GM18520 (cell line): Measurements from ENCODE around the gene PGA3.
"Not testable (repeated sequence)": the region's sequence is repeated elsewhere in the genome, so short reads cannot be mapped to it uniquely, and the experiment has no call there.

Source experiments
- ATAC-seq: cut with Tn5 transposase; IDR thresholded peaks from one replicate; pipeline ENCODE4 v1.9.1; 2021; ENCODE audit not compliant: unreplicated experiment

PGA3 gene

DNA sequence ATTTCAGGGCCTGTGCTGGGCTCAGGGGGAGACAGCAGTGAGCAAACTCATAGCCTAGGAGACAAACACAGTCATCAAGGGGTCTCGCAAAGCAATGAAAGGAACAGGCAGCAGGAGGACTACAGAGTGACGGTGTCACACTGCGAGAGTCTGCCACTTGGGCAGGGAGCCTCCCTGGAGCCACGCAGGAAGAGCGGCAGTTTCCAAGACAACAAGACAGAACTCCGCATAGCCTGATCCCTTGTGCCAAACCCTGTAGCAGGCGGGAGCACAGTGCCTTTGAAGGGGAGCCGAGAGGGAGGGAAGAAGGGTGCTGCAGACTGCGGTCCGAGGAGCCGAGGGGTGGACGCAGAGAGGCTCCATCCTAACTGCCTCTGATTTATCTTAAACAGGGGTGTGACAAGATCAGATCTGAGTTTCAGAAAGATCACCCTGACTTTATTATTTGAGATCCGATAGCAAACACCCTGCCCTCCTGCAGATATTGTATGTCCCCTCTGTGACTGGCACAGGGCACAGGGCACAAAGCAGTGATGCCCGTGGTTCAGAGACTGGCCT, 1.3 kb downstream of the PGA3 start:
- not testable (repeated sequence) for ATAC-seq

DNA sequence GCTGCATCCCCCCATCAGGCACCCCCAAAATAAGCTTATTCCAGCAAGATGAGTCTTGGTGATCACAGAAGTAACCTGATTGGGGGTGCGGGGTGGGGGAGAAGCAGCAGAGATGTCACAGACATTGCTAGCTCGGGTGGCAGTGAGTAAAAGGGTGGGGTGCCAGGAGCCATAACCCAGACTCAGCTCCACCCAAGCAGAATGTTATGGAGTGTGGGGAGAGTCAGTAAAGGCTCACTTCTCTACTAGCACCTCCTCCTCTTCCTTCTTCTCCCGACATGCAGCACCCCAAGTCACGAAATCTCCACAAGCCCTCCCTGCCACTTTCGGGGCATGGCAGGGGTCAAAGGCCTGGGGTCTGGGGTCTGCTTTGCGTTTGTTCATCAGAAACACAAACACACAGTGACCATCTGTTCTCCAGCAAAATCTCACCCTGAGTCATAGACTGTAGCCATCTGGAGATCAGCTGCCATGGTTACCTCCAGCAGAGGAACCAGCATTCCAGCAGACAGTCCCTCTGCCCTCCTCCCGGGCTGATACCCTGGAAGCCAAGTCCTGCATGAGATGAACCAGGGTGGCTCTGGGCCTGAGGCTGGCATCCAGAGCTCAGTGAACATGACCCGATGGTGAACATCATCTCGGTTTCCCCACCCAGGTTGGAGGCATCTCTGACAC, 4.5 kb downstream of the PGA3 start:
- not testable (repeated sequence) for ATAC-seq

DNA sequence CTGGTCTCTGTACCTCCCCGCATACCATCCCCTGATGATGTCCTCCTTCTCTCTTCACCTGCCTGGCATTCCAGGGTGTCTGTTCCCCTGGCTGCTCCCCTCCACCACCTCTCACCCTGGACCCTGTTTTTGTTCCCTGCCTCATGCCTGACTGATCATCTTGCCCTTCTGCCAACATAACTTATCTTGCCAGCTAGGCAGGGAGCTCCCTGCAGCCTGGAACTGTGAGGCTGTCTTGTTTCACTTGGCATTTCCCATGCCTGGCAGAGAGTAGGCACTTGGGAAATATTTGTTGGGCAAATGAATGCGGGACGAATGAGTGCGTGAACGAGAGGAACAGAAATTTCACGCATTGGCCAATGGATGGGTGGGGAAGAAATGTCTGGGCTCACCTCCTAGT, 7.3 kb downstream of the PGA3 start:
- not testable (repeated sequence) for ATAC-seq

DNA sequence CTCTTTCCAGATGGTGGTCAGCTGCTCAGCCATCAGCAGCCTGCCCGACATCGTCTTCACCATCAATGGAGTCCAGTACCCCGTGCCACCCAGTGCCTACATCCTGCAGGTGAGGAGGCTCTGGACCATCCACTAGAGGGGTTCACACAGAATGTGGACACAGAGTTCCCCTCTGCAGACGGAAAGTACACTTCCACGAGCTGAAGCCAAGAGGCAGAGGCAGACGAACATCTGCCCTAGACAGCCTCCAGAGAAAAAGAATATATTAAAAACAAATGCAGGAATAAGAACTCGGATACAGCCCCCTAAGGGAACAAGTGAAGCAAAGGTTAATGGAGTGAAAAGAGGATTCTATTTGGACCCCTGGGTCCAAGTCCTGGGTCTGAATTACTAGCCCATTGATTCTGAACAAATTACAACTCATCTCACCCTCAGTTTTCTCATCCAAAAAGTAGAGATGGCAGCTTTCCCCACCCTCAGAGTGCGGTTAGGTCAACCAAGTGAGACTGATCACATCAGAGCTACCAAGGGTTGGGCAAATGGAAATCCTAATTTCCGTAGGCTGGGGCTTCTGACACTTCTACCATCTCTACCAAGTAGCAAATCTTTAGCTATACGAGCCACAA, 8.1 kb downstream of the PGA3 start:
- ATAC-seq = not testable (repeated sequence)

DNA sequence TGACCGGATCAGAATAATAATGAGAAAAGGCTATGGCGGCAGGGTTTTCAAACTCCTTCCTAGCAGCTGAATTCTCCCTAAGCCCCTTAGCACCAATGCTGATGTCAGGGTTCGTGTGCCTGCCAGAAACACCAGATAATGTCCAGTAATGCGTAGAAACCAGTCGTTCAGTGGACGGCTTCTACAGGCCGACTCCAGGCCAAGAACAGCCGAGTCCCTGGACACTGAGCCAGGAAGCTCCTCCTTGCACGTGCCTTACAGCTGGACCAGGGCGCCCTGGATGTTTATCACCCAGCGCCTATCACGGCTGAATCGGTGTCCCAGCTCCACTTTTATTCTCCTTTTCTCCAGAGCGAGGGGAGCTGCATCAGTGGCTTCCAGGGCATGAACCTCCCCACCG, 8.9 kb downstream of the PGA3 start:
- ATAC-seq = not testable (repeated sequence)

DNA sequence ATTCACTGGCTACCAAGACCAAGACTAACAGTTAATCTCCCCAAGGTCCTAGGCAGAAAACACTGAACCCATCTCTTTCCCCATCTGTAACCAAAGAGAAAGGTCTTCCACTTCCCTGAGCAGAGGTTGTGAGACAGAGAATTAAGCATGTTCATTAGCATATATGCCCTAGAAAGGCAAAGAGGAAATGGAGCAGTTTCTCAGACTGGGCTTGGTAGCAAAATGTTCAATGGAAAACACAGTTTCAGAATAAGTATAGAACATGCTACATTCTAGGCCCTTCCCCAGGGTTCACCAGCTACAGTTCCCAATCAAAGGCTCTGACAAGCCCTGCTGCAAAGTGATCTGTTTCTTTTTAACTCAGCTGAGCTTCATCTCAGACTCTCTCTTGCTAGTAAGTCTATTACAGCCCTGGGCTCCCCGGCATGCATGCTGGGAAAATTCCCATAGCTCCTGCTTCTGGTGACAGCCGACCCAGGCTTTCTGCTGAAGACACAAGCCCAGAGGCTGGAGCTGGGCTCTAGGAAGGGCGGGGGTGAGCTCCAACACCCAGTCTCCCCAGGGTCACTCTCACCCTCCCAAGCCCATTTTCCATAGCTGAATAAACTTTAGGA, 10.5 kb downstream of the PGA3 start:
- not testable (repeated sequence) for ATAC-seq

DNA sequence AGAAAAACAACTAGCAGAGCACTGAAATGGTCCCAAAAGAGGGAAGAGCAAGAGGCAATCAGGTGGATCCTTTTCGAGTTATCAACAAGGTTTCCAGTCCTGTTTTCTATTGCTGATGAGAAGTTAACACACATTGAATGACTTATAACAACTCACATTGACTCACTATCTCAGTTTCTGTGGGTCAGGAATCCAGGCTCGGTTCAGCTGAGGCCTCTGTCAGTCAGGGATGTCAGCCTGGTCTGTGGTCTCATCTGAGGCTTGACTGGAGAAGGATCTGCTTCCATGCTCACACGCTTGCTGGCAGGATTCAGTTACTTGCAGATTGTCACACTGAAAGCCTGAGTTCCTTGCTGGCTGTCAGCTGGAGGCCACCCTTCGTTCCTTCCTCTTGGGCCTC, 15.0 kb downstream of the PGA3 start:
- not testable (repeated sequence) for ATAC-seq

DNA sequence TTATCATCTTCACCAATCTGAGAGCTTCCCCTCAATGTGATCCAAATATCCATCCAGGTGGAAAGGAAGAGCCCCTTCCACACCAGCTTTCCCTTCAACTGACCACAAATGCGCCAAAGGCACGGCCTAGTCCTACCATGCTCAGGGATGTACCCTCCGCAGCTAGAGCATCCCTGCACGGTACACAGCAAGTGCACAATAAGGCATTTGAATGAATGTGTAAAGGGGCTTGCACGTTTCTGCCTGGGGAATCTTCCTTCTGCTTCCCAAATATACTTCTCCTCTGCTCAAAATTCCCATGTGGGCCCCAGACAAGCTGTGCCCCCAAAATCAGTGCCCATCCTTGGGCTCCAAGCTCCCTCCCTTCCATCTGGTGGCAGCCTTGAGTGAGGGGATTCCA, 15.7 kb downstream of the PGA3 start:
- ATAC-seq = not testable (repeated sequence)

DNA sequence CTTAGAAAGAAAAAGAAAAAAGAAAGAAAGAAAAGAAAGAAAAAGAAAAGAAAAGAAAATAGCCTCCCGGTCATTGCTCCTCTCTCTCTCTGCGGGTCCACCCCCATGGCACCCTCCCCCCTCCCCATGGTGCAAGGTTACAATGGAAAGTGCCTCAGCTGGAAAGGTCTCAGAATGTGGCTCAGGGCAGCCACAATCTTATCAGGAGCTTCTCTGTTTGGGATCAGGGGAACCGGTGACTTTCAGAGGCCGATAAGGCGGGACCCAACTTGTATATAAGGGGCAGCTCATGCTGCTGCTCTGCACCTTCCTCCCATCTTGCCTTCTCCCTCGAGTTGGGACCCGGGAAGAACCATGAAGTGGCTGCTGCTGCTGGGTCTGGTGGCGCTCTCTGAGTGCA, 18.7 kb downstream of the PGA3 start, which contains the start of gene PGA4:
Gene PGA4, plus strand, starts transcription at position 301 of the 400 bp plus-strand sequence. Its CDS starts 54 bp downstream, at position 355.
- ATAC-seq = not testable (repeated sequence)

DNA sequence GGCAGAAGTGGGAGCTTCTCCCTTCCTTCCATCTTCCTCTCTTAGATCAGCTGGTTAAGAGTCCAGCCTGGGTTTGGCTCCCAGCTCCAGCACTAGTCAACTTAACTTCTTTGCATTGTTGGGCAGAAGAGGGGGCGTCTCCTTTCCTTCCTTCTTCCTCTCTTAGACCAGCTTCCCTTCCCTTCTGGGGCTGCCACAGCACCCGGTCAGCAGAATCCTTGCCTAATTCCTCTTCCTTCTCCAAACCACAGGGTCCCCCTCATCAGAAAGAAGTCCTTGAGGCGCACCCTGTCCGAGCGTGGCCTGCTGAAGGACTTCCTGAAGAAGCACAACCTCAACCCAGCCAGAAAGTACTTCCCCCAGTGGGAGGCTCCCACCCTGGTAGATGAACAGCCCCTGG, 19.4 kb downstream of the PGA3 start:
- not testable (repeated sequence) for ATAC-seq

DNA sequence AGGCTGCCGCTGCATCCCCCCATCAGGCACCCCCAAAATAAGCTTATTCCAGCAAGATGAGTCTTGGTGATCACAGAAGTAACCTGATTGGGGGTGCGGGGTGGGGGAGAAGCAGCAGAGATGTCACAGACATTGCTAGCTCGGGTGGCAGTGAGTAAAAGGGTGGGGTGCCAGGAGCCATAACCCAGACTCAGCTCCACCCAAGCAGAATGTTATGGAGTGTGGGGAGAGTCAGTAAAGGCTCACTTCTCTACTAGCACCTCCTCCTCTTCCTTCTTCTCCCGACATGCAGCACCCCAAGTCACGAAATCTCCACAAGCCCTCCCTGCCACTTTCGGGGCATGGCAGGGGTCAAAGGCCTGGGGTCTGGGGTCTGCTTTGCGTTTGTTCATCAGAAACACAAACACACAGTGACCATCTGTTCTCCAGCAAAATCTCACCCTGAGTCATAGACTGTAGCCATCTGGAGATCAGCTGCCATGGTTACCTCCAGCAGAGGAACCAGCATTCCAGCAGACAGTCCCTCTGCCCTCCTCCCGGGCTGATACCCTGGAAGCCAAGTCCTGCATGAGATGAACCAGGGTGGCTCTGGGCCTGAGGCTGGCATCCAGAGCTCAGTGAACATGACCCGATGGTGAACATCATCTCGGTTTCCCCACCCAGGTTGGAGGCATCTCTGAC, 23.3 kb downstream of the PGA3 start:
- ATAC-seq = not testable (repeated sequence)

DNA sequence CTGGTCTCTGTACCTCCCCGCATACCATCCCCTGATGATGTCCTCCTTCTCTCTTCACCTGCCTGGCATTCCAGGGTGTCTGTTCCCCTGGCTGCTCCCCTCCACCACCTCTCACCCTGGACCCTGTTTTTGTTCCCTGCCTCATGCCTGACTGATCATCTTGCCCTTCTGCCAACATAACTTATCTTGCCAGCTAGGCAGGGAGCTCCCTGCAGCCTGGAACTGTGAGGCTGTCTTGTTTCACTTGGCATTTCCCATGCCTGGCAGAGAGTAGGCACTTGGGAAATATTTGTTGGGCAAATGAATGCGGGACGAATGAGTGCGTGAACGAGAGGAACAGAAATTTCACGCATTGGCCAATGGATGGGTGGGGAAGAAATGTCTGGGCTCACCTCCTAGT, 26.1 kb downstream of the PGA3 start:
- ATAC-seq = not testable (repeated sequence)

DNA sequence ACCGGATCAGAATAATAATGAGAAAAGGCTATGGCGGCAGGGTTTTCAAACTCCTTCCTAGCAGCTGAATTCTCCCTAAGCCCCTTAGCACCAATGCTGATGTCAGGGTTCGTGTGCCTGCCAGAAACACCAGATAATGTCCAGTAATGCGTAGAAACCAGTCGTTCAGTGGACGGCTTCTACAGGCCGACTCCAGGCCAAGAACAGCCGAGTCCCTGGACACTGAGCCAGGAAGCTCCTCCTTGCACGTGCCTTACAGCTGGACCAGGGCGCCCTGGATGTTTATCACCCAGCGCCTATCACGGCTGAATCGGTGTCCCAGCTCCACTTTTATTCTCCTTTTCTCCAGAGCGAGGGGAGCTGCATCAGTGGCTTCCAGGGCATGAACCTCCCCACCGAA, 27.7 kb downstream of the PGA3 start:
- ATAC-seq = not testable (repeated sequence)

DNA sequence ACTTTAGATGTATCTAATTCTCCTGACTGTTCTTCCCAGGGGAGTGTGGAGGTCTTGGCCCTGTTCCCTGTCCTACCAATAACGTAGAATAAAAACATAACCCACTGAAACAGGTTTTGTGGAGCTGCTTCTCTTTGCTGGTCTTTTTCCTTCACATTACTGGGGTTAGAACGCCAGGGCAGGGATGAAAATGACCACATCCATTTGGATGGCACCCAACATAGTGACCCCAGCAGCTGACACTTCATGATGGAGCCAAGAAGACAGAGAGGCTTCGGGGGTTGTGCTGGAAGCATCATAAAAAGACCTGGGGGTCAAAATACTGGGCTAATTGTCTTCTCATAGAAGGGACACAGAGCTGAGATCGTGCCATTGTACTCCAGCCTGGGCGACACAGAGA, 28.3 kb downstream of the PGA3 start:
- ATAC-seq = not testable (repeated sequence)

DNA sequence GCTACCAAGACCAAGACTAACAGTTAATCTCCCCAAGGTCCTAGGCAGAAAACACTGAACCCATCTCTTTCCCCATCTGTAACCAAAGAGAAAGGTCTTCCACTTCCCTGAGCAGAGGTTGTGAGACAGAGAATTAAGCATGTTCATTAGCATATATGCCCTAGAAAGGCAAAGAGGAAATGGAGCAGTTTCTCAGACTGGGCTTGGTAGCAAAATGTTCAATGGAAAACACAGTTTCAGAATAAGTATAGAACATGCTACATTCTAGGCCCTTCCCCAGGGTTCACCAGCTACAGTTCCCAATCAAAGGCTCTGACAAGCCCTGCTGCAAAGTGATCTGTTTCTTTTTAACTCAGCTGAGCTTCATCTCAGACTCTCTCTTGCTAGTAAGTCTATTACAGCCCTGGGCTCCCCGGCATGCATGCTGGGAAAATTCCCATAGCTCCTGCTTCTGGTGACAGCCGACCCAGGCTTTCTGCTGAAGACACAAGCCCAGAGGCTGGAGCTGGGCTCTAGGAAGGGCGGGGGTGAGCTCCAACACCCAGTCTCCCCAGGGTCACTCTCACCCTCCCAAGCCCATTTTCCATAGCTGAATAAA, 29.3 kb downstream of the PGA3 start:
- not testable (repeated sequence) for ATAC-seq

DNA sequence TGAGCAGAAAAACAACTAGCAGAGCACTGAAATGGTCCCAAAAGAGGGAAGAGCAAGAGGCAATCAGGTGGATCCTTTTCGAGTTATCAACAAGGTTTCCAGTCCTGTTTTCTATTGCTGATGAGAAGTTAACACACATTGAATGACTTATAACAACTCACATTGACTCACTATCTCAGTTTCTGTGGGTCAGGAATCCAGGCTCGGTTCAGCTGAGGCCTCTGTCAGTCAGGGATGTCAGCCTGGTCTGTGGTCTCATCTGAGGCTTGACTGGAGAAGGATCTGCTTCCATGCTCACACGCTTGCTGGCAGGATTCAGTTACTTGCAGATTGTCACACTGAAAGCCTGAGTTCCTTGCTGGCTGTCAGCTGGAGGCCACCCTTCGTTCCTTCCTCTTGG, 33.8 kb downstream of the PGA3 start:
- not testable (repeated sequence) for ATAC-seq

DNA sequence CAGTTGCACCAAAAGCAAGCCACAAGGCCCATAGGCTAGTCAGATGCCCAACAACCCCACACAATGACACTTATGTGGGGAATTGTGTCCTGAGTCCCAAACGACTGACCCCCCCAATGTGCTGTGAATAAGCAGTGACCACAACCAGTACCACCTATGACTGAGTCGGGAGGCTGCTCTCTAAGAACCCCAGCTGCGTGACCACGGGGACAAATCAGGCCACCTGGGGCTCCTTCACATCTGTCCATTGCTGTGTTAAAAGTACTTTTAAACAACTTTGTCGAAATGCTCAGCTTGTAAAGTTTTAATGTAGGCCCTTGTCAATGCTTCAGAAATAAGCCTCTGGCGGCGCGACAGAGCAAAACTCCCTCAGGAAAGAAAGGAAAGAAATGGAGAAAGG, 37.0 kb downstream of the PGA3 start:
- ATAC-seq = not testable (repeated sequence)

DNA sequence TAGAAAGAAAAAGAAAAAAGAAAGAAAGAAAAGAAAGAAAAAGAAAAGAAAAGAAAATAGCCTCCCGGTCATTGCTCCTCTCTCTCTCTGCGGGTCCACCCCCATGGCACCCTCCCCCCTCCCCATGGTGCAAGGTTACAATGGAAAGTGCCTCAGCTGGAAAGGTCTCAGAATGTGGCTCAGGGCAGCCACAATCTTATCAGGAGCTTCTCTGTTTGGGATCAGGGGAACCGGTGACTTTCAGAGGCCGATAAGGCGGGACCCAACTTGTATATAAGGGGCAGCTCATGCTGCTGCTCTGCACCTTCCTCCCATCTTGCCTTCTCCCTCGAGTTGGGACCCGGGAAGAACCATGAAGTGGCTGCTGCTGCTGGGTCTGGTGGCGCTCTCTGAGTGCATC, 37.6 kb downstream of the PGA3 start, which contains the start of gene PGA5:
Gene PGA5, plus strand, starts transcription at position 301 of the 400 bp plus-strand sequence. Its CDS starts 52 bp downstream, at position 353.
- ATAC-seq = not testable (repeated sequence)

DNA sequence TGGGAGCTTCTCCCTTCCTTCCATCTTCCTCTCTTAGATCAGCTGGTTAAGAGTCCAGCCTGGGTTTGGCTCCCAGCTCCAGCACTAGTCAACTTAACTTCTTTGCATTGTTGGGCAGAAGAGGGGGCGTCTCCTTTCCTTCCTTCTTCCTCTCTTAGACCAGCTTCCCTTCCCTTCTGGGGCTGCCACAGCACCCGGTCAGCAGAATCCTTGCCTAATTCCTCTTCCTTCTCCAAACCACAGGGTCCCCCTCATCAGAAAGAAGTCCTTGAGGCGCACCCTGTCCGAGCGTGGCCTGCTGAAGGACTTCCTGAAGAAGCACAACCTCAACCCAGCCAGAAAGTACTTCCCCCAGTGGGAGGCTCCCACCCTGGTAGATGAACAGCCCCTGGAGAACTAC, 38.2 kb downstream of the PGA3 start:
- ATAC-seq = not testable (repeated sequence)

DNA sequence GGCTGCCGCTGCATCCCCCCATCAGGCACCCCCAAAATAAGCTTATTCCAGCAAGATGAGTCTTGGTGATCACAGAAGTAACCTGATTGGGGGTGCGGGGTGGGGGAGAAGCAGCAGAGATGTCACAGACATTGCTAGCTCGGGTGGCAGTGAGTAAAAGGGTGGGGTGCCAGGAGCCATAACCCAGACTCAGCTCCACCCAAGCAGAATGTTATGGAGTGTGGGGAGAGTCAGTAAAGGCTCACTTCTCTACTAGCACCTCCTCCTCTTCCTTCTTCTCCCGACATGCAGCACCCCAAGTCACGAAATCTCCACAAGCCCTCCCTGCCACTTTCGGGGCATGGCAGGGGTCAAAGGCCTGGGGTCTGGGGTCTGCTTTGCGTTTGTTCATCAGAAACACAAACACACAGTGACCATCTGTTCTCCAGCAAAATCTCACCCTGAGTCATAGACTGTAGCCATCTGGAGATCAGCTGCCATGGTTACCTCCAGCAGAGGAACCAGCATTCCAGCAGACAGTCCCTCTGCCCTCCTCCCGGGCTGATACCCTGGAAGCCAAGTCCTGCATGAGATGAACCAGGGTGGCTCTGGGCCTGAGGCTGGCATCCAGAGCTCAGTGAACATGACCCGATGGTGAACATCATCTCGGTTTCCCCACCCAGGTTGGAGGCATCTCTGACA, 42.1 kb downstream of the PGA3 start:
- ATAC-seq = not testable (repeated sequence)
